ENCODE results near the gene FGFRL1.

Gene FGFRL1

GRCh38 chr4:1026115-1026514 lies 14.7 kb downstream of the FGFRL1 start:
- H3K36me3 ChIP-seq (ENCODE audit: insufficient read depth, low read length), result peaks cover 5% of the 10 kb centered on the region; the same call in 1 of the 2 replicates
- H3K4me3 ChIP-seq, result no peak overlapping the region
- H3K9ac ChIP-seq (ENCODE audit: insufficient read length), result no peak overlapping the region
- DNase-seq (ENCODE audit: low read depth, low spot score), result no peak
- H3K9me3 ChIP-seq (ENCODE audit: low read depth, low read length), result no peaks in the 10 kb centered on the region
- H3K27ac ChIP-seq, result no peak overlapping the region
- TF ChIP-seq POLR2AphosphoS5 (IDR thresholded peaks at IDR 0.05; ENCODE audit: borderline replicate concordance, low read depth, low read length) (0 out of 2 replicates have a peak, but pooled peaks have one; percentile 12), EZH2 (IDR thresholded peaks at IDR 0.05) (no peak), FOXP2 (optimal IDR thresholded peaks at IDR 0.05; ENCODE audit: control extremely low read depth, extremely low read length, insufficient read depth) (no peak)

- H3K27ac ChIP-seq, result no peak overlapping the region
- TF ChIP-seq EZH2 (IDR thresholded peaks at IDR 0.05) (no peak), POLR2AphosphoS5 (IDR thresholded peaks at IDR 0.05; ENCODE audit: borderline replicate concordance, low read depth, low read length) (no peak), FOXP2 (optimal IDR thresholded peaks at IDR 0.05; ENCODE audit: control extremely low read depth, extremely low read length, insufficient read depth) (no peak)
- no peak for DNase-seq (ENCODE audit: low read depth, low spot score)
Measured at GRCh38 chr4:1027219-1027914, 15.9 kb downstream of the FGFRL1 start.

GRCh38 chr4:1027915-1028238 lies 16.5 kb downstream of the FGFRL1 start:
- no peak overlapping the region for H3K9ac ChIP-seq (ENCODE audit: insufficient read length)
- no peak overlapping the region for H3K4me3 ChIP-seq
- TF ChIP-seq EZH2 (IDR thresholded peaks at IDR 0.05), result no peak
- TF ChIP-seq POLR2AphosphoS5 (IDR thresholded peaks at IDR 0.05; ENCODE audit: borderline replicate concordance, low read depth, low read length), result no peak
- no peak for TF ChIP-seq FOXP2 (optimal IDR thresholded peaks at IDR 0.05; ENCODE audit: control extremely low read depth, extremely low read length, insufficient read depth)
- H3K27ac ChIP-seq, result no peak overlapping the region
- no peak for DNase-seq (ENCODE audit: low read depth, low spot score)
- H3K9me3 ChIP-seq (ENCODE audit: low read depth, low read length), result no peaks in the 10 kb centered on the region
- peaks cover 5% of the 10 kb centered on the region; the same call in 1 of the 2 replicates for H3K36me3 ChIP-seq (ENCODE audit: insufficient read depth, low read length)

More at GRCh38 chr4:1027219-1027914, 15.9 kb downstream of the FGFRL1 start:
- H3K36me3 ChIP-seq (ENCODE audit: insufficient read depth, low read length), result peaks cover 5% of the 10 kb centered on the region; the same call in 1 of the 2 replicates
- no peak overlapping the region for H3K9ac ChIP-seq (ENCODE audit: insufficient read length)
- no peaks in the 10 kb centered on the region for H3K9me3 ChIP-seq (ENCODE audit: low read depth, low read length)
- H3K4me3 ChIP-seq, result no peak overlapping the region

GRCh38 chr4:1028574-1029220 lies 17.3 kb downstream of the FGFRL1 start:
- H3K36me3 ChIP-seq (ENCODE audit: insufficient read depth, low read length), result peaks cover 5% of the 10 kb centered on the region; the same call in 1 of the 2 replicates
- H3K9ac ChIP-seq (ENCODE audit: insufficient read length), result no peak overlapping the region
- no peak for TF ChIP-seq EZH2 (IDR thresholded peaks at IDR 0.05)
- no peak for TF ChIP-seq POLR2AphosphoS5 (IDR thresholded peaks at IDR 0.05; ENCODE audit: borderline replicate concordance, low read depth, low read length)
- TF ChIP-seq FOXP2 (optimal IDR thresholded peaks at IDR 0.05; ENCODE audit: control extremely low read depth, extremely low read length, insufficient read depth), result no peak
- no peak overlapping the region for H3K27ac ChIP-seq
- H3K4me3 ChIP-seq, result no peak overlapping the region
- DNase-seq (ENCODE audit: low read depth, low spot score), result no peak
- H3K9me3 ChIP-seq (ENCODE audit: low read depth, low read length), result no peaks in the 10 kb centered on the region

- peaks cover 5% of the 10 kb centered on the region; the same call in 1 of the 2 replicates for H3K36me3 ChIP-seq (ENCODE audit: insufficient read depth, low read length)
- no peaks in the 10 kb centered on the region for H3K9me3 ChIP-seq (ENCODE audit: low read depth, low read length)
- no peak overlapping the region for H3K9ac ChIP-seq (ENCODE audit: insufficient read length)
- no peak overlapping the region; the same call in 1 of the 2 replicates for H3K4me3 ChIP-seq
- no peak for TF ChIP-seq EZH2 (IDR thresholded peaks at IDR 0.05)
- TF ChIP-seq POLR2AphosphoS5 (IDR thresholded peaks at IDR 0.05; ENCODE audit: borderline replicate concordance, low read depth, low read length), result no peak
- TF ChIP-seq FOXP2 (optimal IDR thresholded peaks at IDR 0.05; ENCODE audit: control extremely low read depth, extremely low read length, insufficient read depth), result no peak
- DNase-seq (ENCODE audit: low read depth, low spot score), result no peak
- H3K27ac ChIP-seq, result no peak overlapping the region
Measured at GRCh38 chr4:1029529-1029928, 18.1 kb downstream of the FGFRL1 start.

GRCh38 chr4:1030031-1030430 lies 18.6 kb downstream of the FGFRL1 start:
- peak overlapping the region; percentile 41 for H3K9ac ChIP-seq (ENCODE audit: insufficient read length)
- H3K9me3 ChIP-seq (ENCODE audit: low read depth, low read length), result no peaks in the 10 kb centered on the region
- no peak overlapping the region for H3K27ac ChIP-seq
- no peak for DNase-seq (ENCODE audit: low read depth, low spot score)
- TF ChIP-seq POLR2AphosphoS5 (IDR thresholded peaks at IDR 0.05; ENCODE audit: borderline replicate concordance, low read depth, low read length), result no peak
- H3K36me3 ChIP-seq (ENCODE audit: insufficient read depth, low read length), result peaks cover 5% of the 10 kb centered on the region; the same call in 1 of the 2 replicates
- H3K4me3 ChIP-seq, result peak overlapping the region; percentile 73

GRCh38 chr4:1030559-1030958 lies 19.1 kb downstream of the FGFRL1 start:
- no peak for DNase-seq (ENCODE audit: low read depth, low spot score)
- Histone ChIP-seq H3K36me3 (ENCODE audit: insufficient read depth, low read length) (peaks cover 4% of the 10 kb centered on the region; the same call in 1 of the 2 replicates), H3K9ac (ENCODE audit: insufficient read length) (peak overlapping the region; percentile 41), H3K27ac (no peak overlapping the region), H3K9me3 (ENCODE audit: low read depth, low read length) (no peaks in the 10 kb centered on the region), H3K4me3 (peak overlapping the region; percentile 73)
- no peak for TF ChIP-seq EZH2 (IDR thresholded peaks at IDR 0.05)
- TF ChIP-seq POLR2AphosphoS5 (IDR thresholded peaks at IDR 0.05; ENCODE audit: borderline replicate concordance, low read depth, low read length), result no peak
- no peak for TF ChIP-seq FOXP2 (optimal IDR thresholded peaks at IDR 0.05; ENCODE audit: control extremely low read depth, extremely low read length, insufficient read depth)

- DNase-seq (ENCODE audit: low read depth, low spot score), result no peak
- Histone ChIP-seq H3K27ac (no peak overlapping the region), H3K9me3 (ENCODE audit: low read depth, low read length) (no peaks in the 10 kb centered on the region), H3K4me3 (no peak overlapping the region), H3K36me3 (ENCODE audit: insufficient read depth, low read length) (no peaks in the 10 kb centered on the region), H3K9ac (ENCODE audit: insufficient read length) (no peak overlapping the region)
- TF ChIP-seq EZH2 (IDR thresholded peaks at IDR 0.05) (no peak), POLR2AphosphoS5 (IDR thresholded peaks at IDR 0.05; ENCODE audit: borderline replicate concordance, low read depth, low read length) (no peak), FOXP2 (optimal IDR thresholded peaks at IDR 0.05; ENCODE audit: control extremely low read depth, extremely low read length, insufficient read depth) (no peak)
Measured at GRCh38 chr4:1031346-1031745, 19.9 kb downstream of the FGFRL1 start.

Data from SK-N-MC (cell line).